K562 (cell line): ENCODE results near the gene TMEM161B. TPM values are rescaled to one million over a fixed set of nuclear protein-coding genes. Genes with fewer than 3 reads are reported as not detected.

ENCODE experiments used
- ATAC-seq: fragments of 200-7000 bp; cut with Tn5 transposase; 3 replicates; pipeline ENCODE4 v1.9.1; 2020; ENCODE audit warnings: moderate library complexity
- BruUV-seq: library from RNA; stranded (reverse); fragments of 400-500 nt; replicated peaks from 2 replicates; lab custom pipeline; 2021; lab: Mats Ljungman, UMichigan
- CTCF ChIA-PET: fragments of 300-600 bp; formaldehyde crosslinking; extraction: SDS; loops from one replicate; lab custom pipeline; 2021; ENCODE audit warnings: low intra/inter-chr PET ratio; lab: Yijun Ruan, JAX
- POLR2A ChIA-PET: fragments of 300-600, 350-650 bp; sonication (Branson Sonifier 250); formaldehyde crosslinking; extraction: SDS; loops from one replicate; lab custom pipeline; 2021; ENCODE audit warnings: antibody characterized with exemption, inconsistent platforms; lab: Yijun Ruan, JAX
- DNase-seq, 4 experiments: peaks; one replicate each; pipeline versions ENCODE4 v3.0.0 to v3.0.0-alpha.2; 2011 to 2018; ENCODE audit warnings: low spot score in 3 of 4, mixed read lengths in 3 of 4; ENCODE audit errors: extremely low read depth in 1 of 4
- FAIRE-seq: peaks from 2 replicates; lab custom pipeline; 2011; peaks lifted over from hg19 to GRCh38; lab: Jason Lieb, UNC
- H2AFZ ChIP-seq: 2 replicates; pipeline ENCODE4 v1.6.0; 2011; ENCODE audit warnings: low read depth, low read length, control low read depth, inconsistent platforms
- H3K27ac ChIP-seq: fragments of 200-600 bp; 3 replicates; pipeline ENCODE4 v1.8.0; 2011; ENCODE audit warnings: low read depth, mild to moderate bottlenecking, control low read depth, inconsistent platforms, low read length, moderate library complexity, mixed read lengths; ENCODE audit errors: extremely low read depth
- H3K27me3 ChIP-seq, 2 experiments: fragments of 300-600 bp in 1 of 2; 2 replicates in 1 of 2; 3 replicates in 1 of 2; pipeline versions ENCODE4 v1.6.0 to v1.8.0; 2011; ENCODE audit warnings: inconsistent platforms in 2 of 2, low read length in 2 of 2, mild to moderate bottlenecking in 1 of 2, mixed read lengths in 1 of 2, moderate library complexity in 1 of 2; ENCODE audit not compliant: control insufficient read depth in 2 of 2, insufficient read depth in 2 of 2
- H3K36me3 ChIP-seq: fragments of 300-600 bp; 3 replicates; pipeline ENCODE4 v1.8.0; 2011; ENCODE audit warnings: mild to moderate bottlenecking, low read length, inconsistent platforms; ENCODE audit not compliant: control insufficient read depth, insufficient read depth
- H3K4me1 ChIP-seq, 2 experiments: fragments of 200-600 bp in 1 of 2; replicated peaks in 1 of 2; 2 replicates in 1 of 2; 3 replicates in 1 of 2; pipeline versions ENCODE4 v1.5.1 to v1.8.0; 2011; ENCODE audit warnings: inconsistent platforms in 2 of 2, low read length in 2 of 2, mild to moderate bottlenecking in 1 of 2, mixed read lengths in 1 of 2, moderate library complexity in 1 of 2; ENCODE audit not compliant: control insufficient read depth in 2 of 2, insufficient read depth in 2 of 2
- H3K4me2 ChIP-seq: 2 replicates; pipeline ENCODE4 v1.6.1; 2011; ENCODE audit warnings: low read length, control low read depth, inconsistent platforms, mixed read lengths; ENCODE audit not compliant: insufficient read depth
- H3K4me3 ChIP-seq: fragments of 200-600 bp; sonication (generic), shearing (Covaris generic); 2 replicates; pipeline ENCODE4 v1.5.1; 2016; ENCODE audit warnings: control low read depth, inconsistent platforms
- H3K79me2 ChIP-seq: fragments of 200-600 bp; 3 replicates; pipeline ENCODE4 v1.8.0; 2011; ENCODE audit warnings: low read length, inconsistent platforms; ENCODE audit not compliant: control insufficient read depth, insufficient read depth
- H3K9ac ChIP-seq, 2 experiments: 2 replicates each; pipeline versions ENCODE4 v1.6.0 to v1.6.1; 2011; ENCODE audit warnings: low read depth in 2 of 2, low read length in 2 of 2, control low read depth in 1 of 2, inconsistent platforms in 1 of 2, mild to moderate bottlenecking in 1 of 2, mixed read lengths in 1 of 2; ENCODE audit not compliant: insufficient read depth in 1 of 2
- H3K9me1 ChIP-seq: one replicate; pipeline ENCODE4 v1.6.0; 2011; ENCODE audit warnings: inconsistent platforms, mild to moderate bottlenecking, low read length, moderate library complexity; ENCODE audit not compliant: control insufficient read depth, insufficient read depth
- H3K9me3 ChIP-seq: replicated peaks from 2 replicates; pipeline ENCODE4 v1.5.1; 2011; ENCODE audit warnings: low read depth, low read length, inconsistent platforms; ENCODE audit not compliant: control insufficient read depth, insufficient read depth
- H4K20me1 ChIP-seq: replicated peaks from 2 replicates; pipeline ENCODE4 v1.6.1; 2011; ENCODE audit warnings: low read length, inconsistent platforms, mixed read lengths; ENCODE audit not compliant: control insufficient read depth, insufficient read depth
- CHAMP1 ChIP-seq: fragments of 450-650 bp; IDR thresholded peaks from 2 replicates; pipeline ENCODE4 v1.6.1; 2016; ENCODE audit warnings: mild to moderate bottlenecking
- CREB3 ChIP-seq: fragments of 450-650 bp; conservative IDR thresholded peaks from 2 replicates; pipeline ENCODE4 v1.6.1; 2016; ENCODE audit warnings: missing genetic modification characterization, low read depth, mild to moderate bottlenecking, missing compliant biosample characterization, moderate library complexity
- FUS ChIP-seq: fragments of 200-400 bp; formaldehyde crosslinking; optimal IDR thresholded peaks from 2 replicates; pipeline ENCODE3; 2017; ENCODE audit warnings: low read depth, low read length
- ILF3 ChIP-seq: fragments of 450-650 bp; IDR thresholded peaks from 2 replicates; pipeline ENCODE4 v1.6.1; 2018; ENCODE audit warnings: antibody characterized with exemption, mild to moderate bottlenecking, moderate library complexity, borderline replicate concordance
- NR2C1 ChIP-seq, 2 experiments: fragments of 450-650 bp; IDR thresholded peaks; 2 replicates each; pipeline ENCODE4 v1.6.1; 2017; ENCODE audit warnings: mild to moderate bottlenecking in 2 of 2, antibody characterized with exemption in 1 of 2, inconsistent platforms in 1 of 2, missing compliant biosample characterization in 1 of 2, missing genetic modification characterization in 1 of 2
- RAD51 ChIP-seq: fragments of 450-650 bp; IDR thresholded peaks from 2 replicates; pipeline ENCODE4 v1.7.1; 2016; ENCODE audit warnings: low read depth, mild to moderate bottlenecking, borderline replicate concordance
- TSHZ1 ChIP-seq: fragments of 250-450 bp; sonication (Bioruptor Pico); IDR thresholded peaks from 2 replicates; pipeline ENCODE4 v1.4.0; 2020; ENCODE audit warnings: mild to moderate bottlenecking, moderate library complexity
- ZFP36 ChIP-seq: fragments of 150-350 bp; IDR thresholded peaks from 2 replicates; pipeline ENCODE4 v1.6.1; 2018; ENCODE audit warnings: low read length, low read depth; ENCODE audit not compliant: partially characterized antibody
- ZNF165 ChIP-seq: fragments of 250-450 bp; sonication (Bioruptor Pico); IDR thresholded peaks from 2 replicates; pipeline ENCODE4 v1.4.0; 2020; ENCODE audit warnings: borderline replicate concordance
- ZNF316 ChIP-seq: fragments of 450-650 bp; IDR thresholded peaks from 2 replicates; pipeline ENCODE4 v1.6.1; 2016
- ZNF398 ChIP-seq: fragments of 250-450 bp; sonication (Bioruptor Pico); IDR thresholded peaks from 2 replicates; pipeline ENCODE4 v1.8.0; 2021; ENCODE audit warnings: moderate library complexity, mild to moderate bottlenecking, inconsistent platforms
- in situ Hi-C: fragments of 300-500 bp; cut with MboI; formaldehyde crosslinking; loops from 4 replicates; pipeline ENCODE4 v1.15.0; 2018; ENCODE audit warnings: inconsistent platforms, mixed read lengths
- intact Hi-C: fragments of 100-400 bp; cut with micrococcal nuclease; formaldehyde crosslinking; loops from 2 replicates; pipeline ENCODE4 v1.14.2; 2022
- polyA plus RNA-seq, 8 experiments: library from polyadenylated mRNA; depleted of rRNA in 4 of 8; stranded (reverse) in 5 of 8; unstranded in 3 of 8; fragments of >200 nt; fragmentation: Nextera tagmentation in 2 of 8; fragmentation: Illumina TruSeq in 1 of 8; extraction: Ambion mirVana in 2 of 8; extraction: Trizol in 1 of 8; gene quantifications; 2 replicates each; pipeline versions ENCODE4 v1.2.1 to v1.2.3, GENCODE V29; 2011 to 2014; ENCODE audit warnings: inconsistent platforms in 1 of 8, missing spikeins in 1 of 8
- total RNA-seq, 7 experiments: library from RNA; depleted of rRNA in 6 of 7; stranded (reverse); fragments of >200 nt in 6 of 7; fragmentation: Illumina TruSeq in 2 of 7; extraction: Trizol in 2 of 7; gene quantifications; 2 replicates each; pipeline versions ENCODE4 v1.2.1 to v1.2.3, GENCODE V29; 2011 to 2021; ENCODE audit warnings: low replicate concordance in 1 of 7

Gene TMEM161B
- total and polyA plus RNA-seq, 9 of the 15 experiments (the other 6 are each of a cell fraction or from before 2014, with no cell fraction given): 18.9 to 57.1 (median 40.6) TPM

- no peak for ATAC-seq
- POLR2A ChIA-PET: no interaction called here
- in situ Hi-C loops: no loop called here
Measured at GRCh38 chr5:88183255-88183654, 85.4 kb downstream of the TMEM161B start.

More at GRCh38 chr5:88183255-88183654, 85.4 kb downstream of the TMEM161B start:
- BruUV-seq: no TSS peak
- intact Hi-C loops: no loop called here
- TF ChIP-seq CHAMP1: no peak
- no peak for TF ChIP-seq TSHZ1 (CRISPR knock-in tag)
- TF ChIP-seq ILF3: no peak
- TF ChIP-seq RAD51: no peak
- no peak for TF ChIP-seq ZNF398 (CRISPR knock-in tag)
- no peak for TF ChIP-seq ZFP36
- no peak for TF ChIP-seq FUS
- TF ChIP-seq ZNF165 (CRISPR knock-in tag): no peak
- TF ChIP-seq ZNF316: no peak
- TF ChIP-seq CREB3 (tag): no peak
- no peak for TF ChIP-seq NR2C1 (IDR thresholded peaks at IDR 0.05)
- no peak for TF ChIP-seq NR2C1 (tag; IDR thresholded peaks at IDR 0.05)
- H4K20me1 ChIP-seq: no peaks in the 10 kb centered on the region
- FAIRE-seq (no peak), DNase-seq (no peak)
- no peak overlapping the region for H2AFZ ChIP-seq
- H3K4me2 ChIP-seq: no peak overlapping the region
- H3K27ac ChIP-seq: no peak overlapping the region
- no peaks in the 10 kb centered on the region; the same call in 1 of the 2 replicates for H3K9me3 ChIP-seq
- H3K9ac ChIP-seq: no peak overlapping the region
- no peaks in the 10 kb centered on the region for H3K79me2 ChIP-seq
- no peaks in the 10 kb centered on the region for H3K9me1 ChIP-seq
- H3K36me3 ChIP-seq: no peaks in the 10 kb centered on the region; the same call in 2 of the 3 replicates
- H3K4me1 ChIP-seq: no peaks in the 10 kb centered on the region
- H3K27me3 ChIP-seq: no peaks in the 10 kb centered on the region
- CTCF ChIA-PET: no interaction called here
- H3K4me3 ChIP-seq: no peak overlapping the region
